VCaP (cell line): Measurements from ENCODE around the gene PER1.

Source experiments
- H3K27ac ChIP-seq: fragments of 450-650 bp; 2 replicates; pipeline ENCODE4 v1.5.1; 2017
- TF ChIP-seq, protein P1 (sequence below): fragments of 450-650 bp; conservative IDR thresholded peaks from 2 replicates; pipeline ENCODE4 v1.5.1; 2017; ENCODE audit warnings: mild to moderate bottlenecking, moderate library complexity

The PER1 gene

DNA sequence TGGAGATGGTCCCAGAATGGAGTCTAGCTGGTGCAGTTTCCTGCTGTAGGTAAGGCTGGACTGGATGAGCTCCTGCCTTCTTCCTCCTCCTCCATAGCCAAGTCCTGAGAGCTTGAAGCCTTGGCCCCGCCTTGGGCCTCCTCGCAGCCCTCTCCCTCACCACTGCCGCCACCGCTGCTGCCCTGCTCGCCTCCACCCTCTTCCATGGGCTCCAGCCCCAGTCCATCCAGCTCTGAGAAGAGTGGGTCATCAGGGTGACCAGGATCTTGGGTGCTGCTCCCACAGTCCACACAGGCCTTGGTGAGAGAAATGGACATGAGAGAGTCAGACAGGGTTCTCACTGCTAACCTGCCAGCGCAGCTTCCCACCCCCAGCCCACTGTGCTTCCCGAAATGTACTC lies 11.2 kb downstream of the PER1 start:
- TF ChIP-seq, protein P1, sequence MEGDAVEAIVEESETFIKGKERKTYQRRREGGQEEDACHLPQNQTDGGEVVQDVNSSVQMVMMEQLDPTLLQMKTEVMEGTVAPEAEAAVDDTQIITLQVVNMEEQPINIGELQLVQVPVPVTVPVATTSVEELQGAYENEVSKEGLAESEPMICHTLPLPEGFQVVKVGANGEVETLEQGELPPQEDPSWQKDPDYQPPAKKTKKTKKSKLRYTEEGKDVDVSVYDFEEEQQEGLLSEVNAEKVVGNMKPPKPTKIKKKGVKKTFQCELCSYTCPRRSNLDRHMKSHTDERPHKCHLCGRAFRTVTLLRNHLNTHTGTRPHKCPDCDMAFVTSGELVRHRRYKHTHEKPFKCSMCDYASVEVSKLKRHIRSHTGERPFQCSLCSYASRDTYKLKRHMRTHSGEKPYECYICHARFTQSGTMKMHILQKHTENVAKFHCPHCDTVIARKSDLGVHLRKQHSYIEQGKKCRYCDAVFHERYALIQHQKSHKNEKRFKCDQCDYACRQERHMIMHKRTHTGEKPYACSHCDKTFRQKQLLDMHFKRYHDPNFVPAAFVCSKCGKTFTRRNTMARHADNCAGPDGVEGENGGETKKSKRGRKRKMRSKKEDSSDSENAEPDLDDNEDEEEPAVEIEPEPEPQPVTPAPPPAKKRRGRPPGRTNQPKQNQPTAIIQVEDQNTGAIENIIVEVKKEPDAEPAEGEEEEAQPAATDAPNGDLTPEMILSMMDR = no peak

DNA sequence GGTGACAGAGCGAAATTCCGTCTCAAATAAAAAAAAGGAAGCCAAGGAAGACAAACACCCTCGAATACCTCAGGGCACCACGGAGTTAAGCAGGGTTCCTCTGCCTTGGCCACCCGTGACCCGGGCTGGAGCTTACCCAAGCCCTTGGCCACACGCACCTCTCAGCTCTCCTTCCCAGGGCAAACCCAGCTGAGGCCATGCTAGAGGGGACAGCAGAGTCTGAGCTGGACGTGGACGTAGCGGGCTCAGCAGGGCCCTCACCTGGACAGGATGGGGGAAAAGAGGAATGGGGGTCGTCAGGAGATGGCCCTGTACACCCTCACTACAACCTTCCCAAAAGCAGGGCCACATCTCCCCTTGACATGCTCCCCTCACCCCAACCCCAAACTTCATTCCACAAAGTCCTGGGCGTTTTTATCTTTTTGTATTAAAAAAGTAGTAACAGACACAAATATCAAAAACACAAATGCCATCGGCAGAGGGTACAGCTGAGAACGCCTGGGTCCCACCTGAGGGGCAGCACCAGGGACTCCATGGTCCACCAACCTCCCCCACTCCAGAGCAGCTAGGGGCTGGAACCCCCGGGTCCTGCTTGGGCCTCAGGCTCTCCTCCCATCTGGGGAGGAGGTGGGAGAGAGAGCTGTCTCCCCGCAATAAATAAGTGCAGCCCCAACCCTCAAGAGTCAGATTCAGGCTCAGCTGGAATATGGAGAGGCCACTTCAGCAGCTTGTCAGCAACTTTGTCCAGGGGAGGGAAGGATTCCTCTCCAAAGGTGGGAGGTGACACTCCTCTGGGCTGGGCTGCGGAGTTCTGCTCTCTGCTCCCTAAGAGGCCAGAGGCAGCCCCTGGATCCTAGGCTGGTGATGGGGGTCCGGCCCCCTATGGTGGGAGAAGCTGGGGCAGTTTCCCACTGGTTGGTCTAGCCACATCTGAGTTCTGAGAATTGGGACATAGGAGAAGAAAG lies 11.9 kb downstream of the PER1 start:
- TF ChIP-seq, protein P1 = no peak
- H3K27ac ChIP-seq = peak overlapping the region; percentile 62

More for the DNA sequence above, 11.2 kb downstream of the PER1 start:
- H3K27ac ChIP-seq = no peak overlapping the region

DNA sequence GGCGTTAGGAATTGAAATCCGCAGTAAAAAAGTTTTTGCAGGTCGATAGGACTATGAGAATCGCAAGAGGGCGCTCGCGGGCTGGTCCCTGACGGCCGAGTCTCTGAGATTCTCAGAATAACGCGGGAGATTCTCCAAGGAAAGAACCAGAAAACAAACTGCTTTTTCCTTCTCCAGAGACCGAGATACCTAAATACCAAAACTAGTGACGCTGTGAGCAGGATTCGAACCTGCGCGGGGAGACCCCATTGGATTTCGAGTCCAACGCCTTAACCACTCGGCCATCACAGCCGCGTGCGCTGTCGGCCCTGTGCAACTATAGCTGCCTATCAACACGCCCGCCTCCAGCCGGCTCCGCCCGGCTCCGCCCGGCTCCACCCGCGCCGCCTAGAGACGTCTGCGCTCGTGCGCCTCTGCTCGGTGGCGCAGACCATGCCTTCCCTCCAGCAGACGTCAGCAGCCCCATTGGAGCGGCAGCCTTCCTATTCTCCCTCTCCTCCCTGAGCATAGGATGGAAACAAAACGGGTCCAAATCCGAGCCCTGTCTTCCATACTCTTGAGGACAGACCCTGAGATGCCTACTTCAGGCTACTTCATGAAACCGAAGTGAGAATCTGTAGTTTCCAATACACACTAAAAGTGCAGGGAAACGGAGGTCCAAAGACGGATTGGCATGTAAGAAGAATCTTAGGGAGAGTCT lies 13.4 kb downstream of the PER1 start:
- peak overlapping the region; percentile 62 for H3K27ac ChIP-seq
- TF ChIP-seq, protein P1 = peak; percentile 85

GRCh38 chr17:8138374-8138671 lies 13.9 kb downstream of the PER1 start:
- TF ChIP-seq, protein P1 = no peak
- H3K27ac ChIP-seq = peak overlapping the region; percentile 28; the same call in 1 of the 2 replicates

- H3K27ac ChIP-seq = peak overlapping the region; percentile 28; the same call in 1 of the 2 replicates
- TF ChIP-seq, protein P1 = no peak
These were observed 14.4 kb downstream of the PER1 start for GRCh38 chr17:8137645-8138373.

GRCh38 chr17:8133941-8134340 lies 18.3 kb downstream of the PER1 start:
- TF ChIP-seq, protein P1 = no peak
- no peak overlapping the region for H3K27ac ChIP-seq

- TF ChIP-seq, protein P1 = no peak
- H3K27ac ChIP-seq = no peak overlapping the region
These were observed 18.8 kb downstream of the PER1 start for GRCh38 chr17:8133399-8133798.
